Inflammatory macrophage (primary cell): ENCODE measurements around the gene KLHL8.

ENCODE experiments used
- DNase-seq, 2 donors: peaks; one replicate each; pipeline ENCODE4 v3.0.0-alpha.2; 2020 to 2022

The KLHL8 gene

DNA sequence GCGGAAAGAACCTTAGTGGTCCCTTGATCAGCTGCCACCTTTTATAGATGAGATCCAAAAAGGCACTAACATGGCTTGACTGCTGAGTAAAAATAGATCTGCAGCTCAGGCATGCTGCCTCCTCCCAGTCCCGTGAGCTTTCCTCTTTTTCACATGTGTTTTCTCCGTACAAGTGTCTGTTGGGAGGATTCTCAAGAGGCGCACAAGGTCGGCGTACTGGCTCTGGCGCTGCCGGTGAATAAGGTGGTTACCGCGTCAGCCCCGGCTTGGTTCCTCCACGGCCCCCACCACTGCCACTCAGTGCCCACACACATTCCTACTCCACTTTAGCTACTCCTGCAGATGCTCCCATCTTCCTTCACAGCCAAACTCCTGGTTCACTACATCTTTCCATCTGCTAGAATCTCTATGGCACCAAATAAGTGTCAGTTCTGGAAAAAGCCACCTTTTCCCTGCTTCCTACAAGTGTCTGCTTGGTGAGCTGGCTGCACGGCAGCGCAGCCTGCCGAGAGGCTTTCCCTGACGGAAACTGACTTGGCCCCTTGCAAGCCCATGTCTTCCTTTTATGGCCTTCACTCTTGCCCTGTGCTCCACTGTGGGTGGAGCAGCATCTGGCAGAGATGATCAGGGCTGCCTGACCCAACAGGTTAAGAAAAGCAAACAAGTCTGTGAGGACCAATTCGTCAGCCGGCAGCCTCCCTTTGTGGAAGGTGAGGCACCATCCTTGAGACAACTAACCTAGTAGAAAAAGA is 99.8 kb downstream of the KLHL8 start:
- DNase-seq: no peak

DNA sequence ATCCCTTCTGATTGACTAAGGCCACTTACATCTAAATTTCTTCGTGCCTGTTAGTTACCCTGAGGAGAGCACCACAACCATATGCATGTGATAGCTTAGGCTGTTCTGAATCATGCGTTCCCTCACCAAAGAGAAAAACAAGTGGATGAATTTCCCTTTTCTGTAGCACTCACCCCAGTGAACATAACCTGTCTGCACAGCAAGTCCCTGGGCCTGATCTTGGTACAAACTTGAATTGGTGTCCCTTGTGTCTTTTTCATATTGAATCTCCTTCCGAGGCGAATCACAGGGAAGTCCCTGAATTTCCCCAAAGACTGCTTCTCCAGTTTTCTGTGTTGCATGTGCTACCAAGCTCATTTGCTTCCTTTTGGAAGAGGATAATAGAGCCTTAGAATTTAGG is 100.4 kb downstream of the KLHL8 start:
- no peak for DNase-seq

DNA sequence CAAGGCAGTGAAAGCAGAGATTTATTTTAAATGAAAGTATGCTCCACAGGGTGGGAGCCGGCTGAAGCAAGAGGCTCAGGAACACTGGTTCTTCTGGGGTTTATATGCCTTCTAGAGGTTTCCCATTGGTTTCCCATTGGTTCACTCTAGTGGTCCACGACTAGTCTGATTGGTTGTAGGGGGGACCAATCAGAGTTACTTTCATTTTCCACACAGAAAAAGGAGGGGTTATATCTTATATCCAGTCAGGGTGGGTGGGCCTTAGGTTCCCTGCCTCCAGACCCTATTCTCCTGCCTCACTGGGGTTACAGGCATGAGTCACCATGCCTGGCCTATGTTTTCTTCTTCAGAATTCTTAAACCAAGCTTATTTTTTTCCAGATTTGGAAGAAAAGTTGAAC is 101.6 kb downstream of the KLHL8 start:
- no peak for DNase-seq

DNA sequence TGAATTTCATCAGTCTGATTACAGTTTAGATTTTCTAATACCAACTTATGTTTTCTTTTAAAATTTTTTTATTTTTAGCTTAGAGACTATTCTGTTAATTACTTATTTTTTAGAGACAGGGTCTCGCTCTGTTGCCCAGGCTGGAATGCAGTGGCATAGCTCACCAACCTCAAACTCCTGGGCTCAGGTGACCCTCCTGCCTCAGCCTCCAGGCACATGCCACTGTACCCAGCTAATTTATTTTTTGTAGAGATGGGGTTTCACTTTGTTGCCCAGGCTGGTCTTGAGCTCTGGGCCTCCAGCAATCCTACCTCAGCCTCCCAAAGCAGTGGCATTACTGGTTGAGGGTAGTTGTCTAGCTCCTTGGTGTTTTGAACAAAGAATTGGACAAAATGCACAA is 102.0 kb downstream of the KLHL8 start:
- DNase-seq: no peak

DNA sequence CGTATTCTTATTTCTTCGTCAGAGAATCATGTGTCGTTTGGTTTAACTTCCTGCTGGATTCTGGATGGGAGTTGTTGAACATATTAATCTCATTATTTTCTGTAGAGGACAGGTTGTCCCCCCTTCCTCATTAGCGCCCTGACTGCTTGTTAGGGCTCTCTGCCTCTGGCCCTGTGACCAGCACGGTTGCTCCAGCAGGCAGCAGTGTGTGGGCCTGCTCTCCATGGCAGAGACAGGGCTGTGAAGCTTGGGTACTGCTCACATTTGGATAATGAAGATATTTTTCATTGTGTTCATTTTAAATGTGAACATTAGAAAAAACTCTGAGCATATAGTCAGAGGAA is 102.7 kb downstream of the KLHL8 start:
- no peak for DNase-seq

DNA sequence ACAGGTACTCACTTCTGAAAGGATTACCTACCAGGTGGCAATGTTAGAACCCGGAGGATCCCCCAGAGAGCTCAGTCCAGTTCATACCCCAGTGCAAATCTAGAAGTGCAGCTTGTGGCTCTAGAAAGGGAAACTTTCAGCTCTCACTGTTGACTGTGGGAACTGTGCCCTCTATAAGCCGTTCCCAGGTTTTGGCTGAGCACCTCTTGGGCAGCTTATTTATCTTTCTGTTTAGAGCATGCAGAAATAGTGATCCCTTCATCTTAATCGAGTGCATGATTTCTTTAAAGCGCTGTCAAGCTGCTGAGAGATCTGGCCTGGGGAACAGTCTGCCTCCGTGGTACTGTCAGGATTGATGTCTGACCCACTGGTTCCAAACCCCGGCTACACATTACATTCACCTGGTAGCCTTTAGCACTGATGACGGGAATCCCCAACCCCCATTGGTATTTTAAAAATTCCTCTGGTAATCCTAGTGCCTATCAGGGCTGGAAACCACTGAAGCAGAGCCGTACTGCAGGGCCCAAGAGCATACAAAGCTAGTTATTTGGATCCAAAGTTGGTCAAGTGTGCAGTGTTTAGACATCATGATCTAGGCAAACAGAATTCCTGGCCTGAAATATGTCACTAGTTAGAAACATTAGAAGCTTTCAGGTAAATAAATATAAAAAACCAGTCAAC is 103.2 kb downstream of the KLHL8 start:
- no peak for DNase-seq

DNA sequence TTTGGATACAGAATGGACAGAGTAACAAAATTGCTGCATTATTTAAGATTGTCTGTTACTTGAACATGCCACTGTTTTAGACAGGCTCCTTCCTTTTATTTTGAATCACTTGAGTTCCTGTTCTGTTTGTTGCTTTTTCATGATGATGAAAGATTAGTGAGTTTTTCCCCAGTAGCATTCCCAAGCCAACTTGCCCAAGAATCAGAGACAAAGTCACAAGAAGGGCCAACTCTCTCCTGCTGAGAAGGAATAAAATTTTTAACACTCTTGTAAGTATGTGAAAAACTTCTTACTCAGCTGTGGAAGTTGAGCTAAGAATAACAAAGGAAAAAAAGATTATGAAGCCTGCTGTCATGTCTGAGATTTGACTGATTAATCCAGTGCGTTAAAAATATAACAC is 104.2 kb downstream of the KLHL8 start:
- DNase-seq: no peak

DNA sequence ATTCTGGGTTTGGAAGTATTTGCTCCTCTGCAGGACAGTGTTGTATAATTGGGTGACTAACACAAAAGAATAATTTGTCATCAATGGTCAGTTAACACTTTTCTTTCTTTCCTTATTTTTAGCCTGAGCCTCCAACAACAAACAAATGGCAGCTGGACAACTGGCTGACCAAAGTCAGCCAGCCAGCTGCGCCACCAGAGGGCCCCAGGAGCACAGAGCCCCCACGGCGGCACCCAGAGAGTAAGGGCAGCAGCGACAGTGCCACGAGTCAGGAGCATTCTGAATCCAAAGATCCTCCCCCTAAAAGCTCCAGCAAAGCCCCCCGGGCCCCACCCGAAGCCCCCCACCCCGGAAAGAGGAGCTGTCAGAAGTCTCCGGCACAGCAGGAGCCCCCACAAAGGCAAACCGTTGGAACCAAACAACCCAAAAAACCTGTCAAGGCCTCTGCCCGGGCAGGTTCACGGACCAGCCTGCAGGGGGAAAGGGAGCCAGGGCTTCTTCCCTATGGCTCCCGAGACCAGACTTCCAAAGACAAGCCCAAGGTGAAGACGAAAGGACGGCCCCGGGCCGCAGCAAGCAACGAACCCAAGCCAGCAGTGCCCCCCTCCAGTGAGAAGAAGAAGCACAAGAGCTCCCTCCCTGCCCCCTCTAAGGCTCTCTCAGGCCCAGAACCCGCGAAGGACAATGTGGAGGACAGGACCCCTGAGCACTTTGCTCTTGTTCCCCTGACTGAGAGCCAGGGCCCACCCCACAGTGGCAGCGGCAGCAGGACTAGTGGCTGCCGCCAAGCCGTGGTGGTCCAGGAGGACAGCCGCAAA is 106.0 kb downstream of the KLHL8 start:
- DNase-seq: no peak

DNA sequence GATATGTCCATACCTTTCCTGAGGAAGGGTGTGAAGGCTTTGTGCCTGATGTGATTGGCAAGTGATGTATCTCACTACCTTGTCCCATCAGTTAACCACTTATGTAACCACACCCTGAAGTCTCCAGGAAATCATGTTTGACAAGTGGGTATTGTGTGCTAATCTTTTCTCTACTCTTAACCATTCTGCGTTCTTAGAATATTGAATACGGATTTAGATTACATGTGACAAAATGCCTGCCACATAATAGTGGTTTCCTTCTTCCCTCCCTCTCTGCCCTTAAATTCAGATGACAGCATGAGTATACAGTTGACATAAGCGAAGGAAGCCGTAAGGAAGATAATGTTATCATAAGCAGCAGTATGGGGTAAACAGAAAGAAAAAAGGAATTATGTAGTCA is 108.4 kb downstream of the KLHL8 start:
- DNase-seq: no peak
